GM23338 (cell line): ENCODE results near the gene DNTTIP2. TPM values are rescaled to one million over a fixed set of nuclear protein-coding genes. Genes with fewer than 3 reads are reported as not detected.

Experiments
- ATAC-seq: fragments of 200-7000 bp; cut with Tn5 transposase; 3 replicates; pipeline ENCODE4 v1.9.1; 2020
- DNase-seq: peaks from one replicate; pipeline ENCODE4 v3.0.0-alpha.2; 2015; ENCODE audit warnings: low spot score
- H2AFZ ChIP-seq: fragments of 200-600 bp; sonication (generic); 2 replicates; pipeline ENCODE4 v1.8.0; 2016; ENCODE audit warnings: antibody characterized with exemption, mild to moderate bottlenecking, moderate library complexity
- H3F3A ChIP-seq: fragments of 200-600 bp; sonication (generic); replicated peaks from 2 replicates; pipeline ENCODE4 v1.8.0; 2017; ENCODE audit warnings: antibody characterized with exemption, mixed run types, low read depth
- H3K27ac ChIP-seq: fragments of 200-600 bp; sonication (generic); 2 replicates; pipeline ENCODE4 v1.6.1; 2016; ENCODE audit warnings: low read depth
- H3K27me3 ChIP-seq: fragments of 200-600 bp; sonication (generic); 2 replicates; pipeline ENCODE4 v1.8.0; 2016; ENCODE audit warnings: mild to moderate bottlenecking, mixed run types, moderate library complexity; ENCODE audit not compliant: insufficient read depth
- H3K36me3 ChIP-seq: fragments of 200-600 bp; sonication (generic); 2 replicates; pipeline ENCODE4 v1.8.0; 2016; ENCODE audit warnings: mild to moderate bottlenecking; ENCODE audit not compliant: insufficient read depth
- H3K4me1 ChIP-seq: fragments of 200-600 bp; sonication (generic); 2 replicates; pipeline ENCODE4 v1.8.0; 2016; ENCODE audit warnings: mild to moderate bottlenecking, moderate library complexity; ENCODE audit not compliant: insufficient read depth
- H3K4me2 ChIP-seq: fragments of 200-600 bp; sonication (generic); 2 replicates; pipeline ENCODE4 v1.7.1; 2017; ENCODE audit warnings: mixed run types
- H3K4me3 ChIP-seq: fragments of 200-600 bp; sonication (generic); 2 replicates; pipeline ENCODE4 v1.6.1; 2016; ENCODE audit warnings: mixed run types
- H3K79me2 ChIP-seq: fragments of 200-600 bp; sonication (generic); replicated peaks from 2 replicates; pipeline ENCODE4 v1.8.0; 2017; ENCODE audit warnings: mild to moderate bottlenecking; ENCODE audit not compliant: insufficient read depth
- H3K9me2 ChIP-seq: fragments of 200-600 bp; sonication (generic); 2 replicates; pipeline ENCODE4 v1.8.0; 2017; ENCODE audit not compliant: insufficient read depth
- H4K20me1 ChIP-seq: fragments of 200-600 bp; sonication (generic); replicated peaks from 2 replicates; pipeline ENCODE4 v1.8.0; 2017; ENCODE audit warnings: mild to moderate bottlenecking; ENCODE audit not compliant: insufficient read depth
- H3K27ac Mint-ChIP-seq: 2 replicates; pipeline ENCODE4 v1.8.0; 2020; ENCODE audit warnings: inconsistent platforms, mild to moderate bottlenecking, moderate library complexity, mixed read lengths
- H3K27me3 Mint-ChIP-seq: 3 replicates; pipeline ENCODE4 v1.8.0; 2022; ENCODE audit warnings: low read depth, mild to moderate bottlenecking, moderate library complexity, mixed read lengths, inconsistent platforms; ENCODE audit not compliant: insufficient read depth, poor library complexity
- H3K36me3 Mint-ChIP-seq: 3 replicates; pipeline ENCODE4 v1.8.0; 2021; ENCODE audit warnings: low read depth, mild to moderate bottlenecking, inconsistent platforms, moderate library complexity, mixed read lengths
- H3K4me1 Mint-ChIP-seq: 3 replicates; pipeline ENCODE4 v1.8.0; 2020; ENCODE audit warnings: mild to moderate bottlenecking, inconsistent platforms, mixed read lengths
- H3K4me3 Mint-ChIP-seq: 3 replicates; pipeline ENCODE4 v1.8.0; 2021; ENCODE audit warnings: moderate library complexity, mild to moderate bottlenecking, inconsistent platforms, mixed read lengths
- H3K9me3 Mint-ChIP-seq: 3 replicates; pipeline ENCODE4 v1.8.0; 2020; ENCODE audit warnings: moderate library complexity, mild to moderate bottlenecking, inconsistent platforms, mixed read lengths
- CREB1 ChIP-seq: fragments of 250-450 bp; sonication (Bioruptor Pico); IDR thresholded peaks from 2 replicates; pipeline ENCODE4 v1.5.0; 2020; ENCODE audit warnings: low read depth, mild to moderate bottlenecking, moderate library complexity
- EZH2 ChIP-seq: fragments of 200-600 bp; sonication (generic); IDR thresholded peaks from one replicate; pipeline ENCODE4 v1.8.0; 2017; ENCODE audit warnings: antibody characterized with exemption, mild to moderate bottlenecking, low read depth; ENCODE audit not compliant: unreplicated experiment
- EZH2phosphoT487 ChIP-seq: fragments of 200-600 bp; sonication (generic); IDR thresholded peaks from one replicate; pipeline ENCODE4 v1.8.1; 2018; ENCODE audit warnings: antibody characterized with exemption; ENCODE audit not compliant: unreplicated experiment
- JUNB ChIP-seq: IDR thresholded peaks from one replicate; pipeline ENCODE4 v1.6.1; 2016; ENCODE audit warnings: antibody characterized with exemption; ENCODE audit not compliant: unreplicated experiment
- POLR2AphosphoS5 ChIP-seq: IDR thresholded peaks from 2 replicates; pipeline ENCODE4 v1.6.1; 2016; ENCODE audit warnings: antibody characterized with exemption, low read depth
- REST ChIP-seq: IDR thresholded peaks from one replicate; pipeline ENCODE4 v1.6.1; 2018; ENCODE audit warnings: antibody characterized with exemption; ENCODE audit not compliant: unreplicated experiment
- STAT1 ChIP-seq: IDR thresholded peaks from one replicate; pipeline ENCODE4 v1.6.1; 2016; ENCODE audit warnings: antibody characterized with exemption; ENCODE audit not compliant: unreplicated experiment
- ZNF462 ChIP-seq: fragments of 250-450 bp; sonication (Bioruptor Pico); IDR thresholded peaks from 2 replicates; pipeline ENCODE4 v1.5.0; 2020; ENCODE audit warnings: mild to moderate bottlenecking, moderate library complexity
- polyA plus RNA-seq: library from polyadenylated mRNA; unstranded; fragments of >200 nt; fragmentation: Nextera tagmentation; extraction: Ambion mirVana; gene quantifications from 2 replicates; pipeline ENCODE4 v1.2.1, GENCODE V29; 2016
- total RNA-seq: library from RNA; depleted of rRNA; stranded (reverse); fragments of >200 nt; shearing (Covaris generic); gene quantifications from 2 replicates; pipeline ENCODE4 v1.2.3, GENCODE V29; 2014
- TF ChIP-seq, protein P1 (sequence below), 2 experiments: fragments of 200-600 bp in 1 of 2; sonication (generic) in 1 of 2; conservative IDR thresholded peaks; 2 replicates each; pipeline versions ENCODE4 v1.5.1 to v1.6.1; 2016 to 2017; ENCODE audit warnings: antibody characterized with exemption in 2 of 2, low read depth in 2 of 2, mild to moderate bottlenecking in 2 of 2, moderate library complexity in 1 of 2

DNTTIP2 gene
- total and polyA plus RNA-seq, 2 experiments from 2014 or later = 48.1 to 91.3 TPM

DNA sequence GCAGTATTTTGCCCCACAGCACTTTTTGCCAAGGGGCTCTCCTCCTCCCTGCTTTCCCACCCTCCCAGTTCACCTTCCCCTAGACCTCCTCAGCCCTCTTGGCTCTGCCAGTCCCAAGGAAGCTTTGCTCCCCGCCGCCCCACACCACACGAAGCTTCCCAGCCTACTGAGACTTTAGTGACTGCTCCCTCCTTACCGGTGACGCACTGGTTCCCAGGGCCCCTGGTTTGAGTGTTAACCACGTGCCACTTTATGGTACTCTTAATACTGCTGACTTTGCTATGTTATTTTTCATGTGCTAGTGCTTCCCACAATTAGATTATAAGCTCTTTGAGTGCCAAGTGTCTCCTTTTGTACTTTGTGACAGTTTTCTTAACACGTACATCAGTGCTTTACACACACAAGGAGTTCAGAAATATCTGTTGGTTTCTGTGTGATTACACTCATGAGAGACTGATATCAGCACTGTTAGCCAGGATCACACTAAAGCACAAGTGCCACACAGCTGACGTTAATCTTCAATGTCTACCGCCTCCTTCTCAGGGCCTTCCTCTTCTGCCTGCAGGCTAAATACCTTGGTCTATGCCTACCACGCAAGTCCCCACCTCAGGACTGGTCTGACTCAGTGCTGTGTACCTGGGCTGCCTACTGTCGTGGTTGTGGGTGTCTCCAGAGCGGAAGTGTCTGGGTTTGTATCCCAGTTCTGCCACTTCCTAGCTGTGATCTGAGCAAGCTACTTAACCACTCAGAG is 61.0 kb downstream of the DNTTIP2 start:
- no peak for ATAC-seq
- DNase-seq = no peak
- no peaks in the 10 kb centered on the region for H4K20me1 ChIP-seq
- H3K27ac ChIP-seq = no peak overlapping the region
- H3K27me3 ChIP-seq = no peaks in the 10 kb centered on the region
- H3K4me3 ChIP-seq = no peak overlapping the region
- peaks cover 6% of the 10 kb centered on the region for H3K27me3 Mint-ChIP-seq
- H3F3A ChIP-seq = 0 out of 2 replicates have a peak, but pooled peaks cover 4% of the 10 kb centered on the region
- peaks cover 67% of the 10 kb centered on the region for H3K4me1 Mint-ChIP-seq
- peaks cover 52% of the 10 kb centered on the region for H3K4me1 ChIP-seq
- H3K36me3 Mint-ChIP-seq = peaks cover 3% of the 10 kb centered on the region; the same call in 1 of the 3 replicates
- TF ChIP-seq REST = no peak
- TF ChIP-seq, protein P1, sequence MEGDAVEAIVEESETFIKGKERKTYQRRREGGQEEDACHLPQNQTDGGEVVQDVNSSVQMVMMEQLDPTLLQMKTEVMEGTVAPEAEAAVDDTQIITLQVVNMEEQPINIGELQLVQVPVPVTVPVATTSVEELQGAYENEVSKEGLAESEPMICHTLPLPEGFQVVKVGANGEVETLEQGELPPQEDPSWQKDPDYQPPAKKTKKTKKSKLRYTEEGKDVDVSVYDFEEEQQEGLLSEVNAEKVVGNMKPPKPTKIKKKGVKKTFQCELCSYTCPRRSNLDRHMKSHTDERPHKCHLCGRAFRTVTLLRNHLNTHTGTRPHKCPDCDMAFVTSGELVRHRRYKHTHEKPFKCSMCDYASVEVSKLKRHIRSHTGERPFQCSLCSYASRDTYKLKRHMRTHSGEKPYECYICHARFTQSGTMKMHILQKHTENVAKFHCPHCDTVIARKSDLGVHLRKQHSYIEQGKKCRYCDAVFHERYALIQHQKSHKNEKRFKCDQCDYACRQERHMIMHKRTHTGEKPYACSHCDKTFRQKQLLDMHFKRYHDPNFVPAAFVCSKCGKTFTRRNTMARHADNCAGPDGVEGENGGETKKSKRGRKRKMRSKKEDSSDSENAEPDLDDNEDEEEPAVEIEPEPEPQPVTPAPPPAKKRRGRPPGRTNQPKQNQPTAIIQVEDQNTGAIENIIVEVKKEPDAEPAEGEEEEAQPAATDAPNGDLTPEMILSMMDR (conservative IDR thresholded peaks at IDR 0.05; ENCODE audit: low read depth in 2 of 2) = no peak
- no peak for TF ChIP-seq JUNB
- no peak for TF ChIP-seq EZH2phosphoT487
- no peak for TF ChIP-seq ZNF462 (CRISPR knock-in tag)
- TF ChIP-seq POLR2AphosphoS5 = no peak
- TF ChIP-seq CREB1 (CRISPR knock-in tag) = no peak
- no peak for TF ChIP-seq STAT1
- TF ChIP-seq EZH2 = no peak
- no peak overlapping the region for H2AFZ ChIP-seq
- no peak overlapping the region for H3K27ac Mint-ChIP-seq
- H3K36me3 ChIP-seq = no peaks in the 10 kb centered on the region
- no peak overlapping the region for H3K4me2 ChIP-seq
- H3K79me2 ChIP-seq = no peaks in the 10 kb centered on the region
- H3K9me3 Mint-ChIP-seq = no peaks in the 10 kb centered on the region
- peaks cover 17% of the 10 kb centered on the region for H3K9me2 ChIP-seq
- no peak overlapping the region for H3K4me3 Mint-ChIP-seq
